ENCODE results near the gene MAML2. TPM values are rescaled to one million over a fixed set of nuclear protein-coding genes. Genes with fewer than 3 reads are reported as not detected.

Gene MAML2
- total and polyA plus RNA-seq, 2 of the 8 experiments (the other 6 are each of a cell fraction or from before 2014, with no cell fraction given) = 3.8 to 6.6 TPM

DNA sequence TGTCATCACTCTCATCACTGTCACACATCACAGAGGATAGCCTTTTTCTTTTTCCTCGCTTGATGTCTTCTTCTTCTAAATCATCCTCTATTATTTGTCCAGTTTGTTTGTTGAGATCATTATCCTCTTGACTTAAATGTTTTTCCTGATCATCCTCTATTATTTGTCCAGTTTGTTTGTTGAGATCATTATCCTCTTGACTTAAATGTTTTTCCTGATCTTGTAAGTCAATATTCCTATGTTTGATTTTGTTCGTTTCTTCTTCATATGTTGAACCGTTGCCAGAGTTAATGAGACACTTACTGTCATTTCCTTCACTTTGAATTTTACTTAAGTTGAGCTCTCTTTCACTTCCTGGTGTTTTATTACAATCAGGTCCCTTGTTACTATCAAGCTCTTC lies 41.2 kb upstream of the MAML2 start:
- H4K91ac ChIP-seq (replicated peaks; ENCODE audit: insufficient read length, low read length) = no peak overlapping the region
- no peaks in the 10 kb centered on the region; the same call in 1 of the 2 replicates for H3K79me1 ChIP-seq (ENCODE audit: low read depth, low read length)
- no peak overlapping the region for H3K27ac ChIP-seq (ENCODE audit: low read depth, low read length)
- H4K5ac ChIP-seq (ENCODE audit: insufficient read length, low read depth, low read length) = no peak overlapping the region
- H3K27me3 ChIP-seq (replicated peaks in 1 of 4; ENCODE audit: control insufficient read depth in 3 of 4, extremely low read depth in 1 of 4, insufficient read depth in 3 of 4, low read length in 3 of 4) = no peaks in the 10 kb centered on the region
- H3K23me2 ChIP-seq (ENCODE audit: low read depth, low read length) = no peaks in the 10 kb centered on the region
- no peaks in the 10 kb centered on the region for H4K20me1 ChIP-seq (replicated peaks in 1 of 2; ENCODE audit: control insufficient read depth in 1 of 2, insufficient read depth in 2 of 2, low read length in 2 of 2)
- no peak overlapping the region for H2BK120ac ChIP-seq (replicated peaks; ENCODE audit: low read depth, low read length)
- H2BK5ac ChIP-seq (ENCODE audit: low read depth, low read length) = no peak overlapping the region
- H3K4me3 ChIP-seq (ENCODE audit: extremely low read depth in 1 of 4, insufficient read depth in 2 of 4, low read depth in 3 of 4, low read length in 4 of 4) = no peak overlapping the region
- DNase-seq (ENCODE audit: low read depth in 1 of 2, low spot score in 2 of 2) (no peak), FAIRE-seq (no peak)
- no peak overlapping the region for H2AFZ ChIP-seq (ENCODE audit: low read length)
- 91% methylated on average over 3 of the region's 3 CpGs; no CpG with 5 or more reads in 1 of the 2 experiments for WGBS, 2 experiments (ENCODE audit: extremely low coverage in 1 of 2, insufficient coverage in 1 of 2, insufficient read length in 1 of 2, insufficient replicate concordance in 2 of 2, low coverage in 1 of 2, low lambda C conversion rate in 2 of 2, missing lambda C conversion rate in 1 of 2)
- no peak overlapping the region for H3K23ac ChIP-seq (ENCODE audit: insufficient read length)
- no peak overlapping the region for H2BK20ac ChIP-seq (ENCODE audit: low read length)
- no peak overlapping the region for H2BK15ac ChIP-seq (ENCODE audit: low read length)
- no peak overlapping the region for H3K14ac ChIP-seq (ENCODE audit: insufficient read length)
- no peak overlapping the region for H4K8ac ChIP-seq (ENCODE audit: extremely low read depth, insufficient read depth, low read length)
- H3K4me2 ChIP-seq (ENCODE audit: insufficient read depth in 1 of 2, low read depth in 2 of 2, low read length in 2 of 2) = no peak overlapping the region
- peaks cover 0 to 16% (median 3%) of the 10 kb centered on the region in 4 experiments; a peak in 3 of 8 replicates for H3K36me3 ChIP-seq (ENCODE audit: control insufficient read depth in 2 of 4, insufficient read depth in 4 of 4, low read length in 3 of 4)
- H3K4ac ChIP-seq (replicated peaks; ENCODE audit: insufficient read length, low read depth, low read length) = no peak overlapping the region
- no peaks in the 10 kb centered on the region for H3K4me1 ChIP-seq (replicated peaks in 1 of 4; ENCODE audit: control insufficient read depth in 3 of 4, insufficient read depth in 4 of 4, low read length in 3 of 4)
- H3K79me2 ChIP-seq (ENCODE audit: control insufficient read depth in 1 of 2, insufficient read depth in 2 of 2, low read length in 2 of 2) = peaks cover 0 to 19% of the 10 kb centered on the region in 2 experiments; a peak in 2 of 4 replicates
- CTCF ChIA-PET (ENCODE audit: partially characterized antibody) = interaction anchor here (0.8 to 1.5 kb wide), 3 partner anchors 10 to 53 kb away, joined by 3 to 6 read pairs (median 3); no protein-coding TSS in a partner anchor
- no peak overlapping the region for H3K56ac ChIP-seq (replicated peaks; ENCODE audit: insufficient read length, low read depth, low read length)
- no peak overlapping the region for H3K9ac ChIP-seq (replicated peaks in 1 of 4; ENCODE audit: extremely low read depth in 1 of 4, low read depth in 3 of 4, low read length in 3 of 4)
- H3K18ac ChIP-seq (ENCODE audit: extremely low read depth, low read length) = no peak overlapping the region
- H2BK12ac ChIP-seq (ENCODE audit: low read depth, low read length) = no peak overlapping the region
- H2AK5ac ChIP-seq (ENCODE audit: low read depth, low read length) = no peak overlapping the region
- no peaks in the 10 kb centered on the region for H3K9me3 ChIP-seq (ENCODE audit: insufficient read depth in 2 of 2, low read depth in 1 of 2, low read length in 1 of 2)
- POLR2A ChIA-PET (ENCODE audit: partially characterized antibody) = no interaction called here
- TF ChIP-seq BCL11A (IDR thresholded peaks at IDR 0.05; ENCODE audit: low read depth in 2 of 2, low read length in 2 of 2) (no peak), POLR2A (IDR thresholded peaks at IDR 0.05; ENCODE audit: control extremely low read depth in 1 of 2, low read depth in 2 of 2, low read length in 2 of 2) (no peak), GABPA (IDR thresholded peaks at IDR 0.05; ENCODE audit: borderline replicate concordance, insufficient read depth, low read length) (no peak), NRF1 (IDR thresholded peaks at IDR 0.05; ENCODE audit: low read depth, low read length) (no peak), SIN3A (conservative IDR thresholded peaks at IDR 0.05 in 1 of 2, IDR thresholded peaks at IDR 0.05 in 1 of 2; ENCODE audit: low read depth in 1 of 2, low read length in 2 of 2) (no peak), EZH2 (IDR thresholded peaks at IDR 0.05; ENCODE audit: low read depth, low read length, severe bottlenecking) (no peak), KDM5A (IDR thresholded peaks at IDR 0.05; ENCODE audit: low read length) (no peak), CEBPB (IDR thresholded peaks at IDR 0.05; ENCODE audit: low read depth, low read length) (no peak)
